ENCODE measurements around the gene COMMD6. TPM values are rescaled to one million over a fixed set of nuclear protein-coding genes. Genes with fewer than 3 reads are reported as not detected.

COMMD6 gene
- total RNA-seq, 1 experiment from 2014 or later, result 131 TPM

GRCh38 chr13:75508002-75508548 lies 29.6 kb downstream of the COMMD6 start:
- no peak overlapping the region for H2BK20ac ChIP-seq (ENCODE audit: low read depth, low read length, poor library complexity, severe bottlenecking)
- no peaks in the 10 kb centered on the region for H3K4me1 Mint-ChIP-seq
- no peak overlapping the region for H3K56ac ChIP-seq (ENCODE audit: insufficient read length, low read depth, low read length)
- H2BK5ac ChIP-seq (ENCODE audit: insufficient read length, low read length), result no peak overlapping the region
- H3K14ac ChIP-seq (ENCODE audit: insufficient read depth, low read length), result no peak overlapping the region
- no peak overlapping the region for H2BK120ac ChIP-seq (ENCODE audit: low read depth, low read length, poor library complexity, severe bottlenecking)
- H3K23ac ChIP-seq (ENCODE audit: insufficient read length, low read depth, low read length), result no peak overlapping the region
- no peak overlapping the region for H2AFZ ChIP-seq (ENCODE audit: low read length)
- H3K23me2 ChIP-seq (ENCODE audit: insufficient read length, low read depth, low read length, poor library complexity, severe bottlenecking), result no peaks in the 10 kb centered on the region
- H3K4me3 Mint-ChIP-seq, result no peak overlapping the region
- H3K27ac Mint-ChIP-seq, result no peak overlapping the region
- H3T11ph ChIP-seq (ENCODE audit: low read length), result no peak overlapping the region
- DNase-seq, result no peak
- H3K79me2 ChIP-seq (ENCODE audit: insufficient read depth, low read length), result no peaks in the 10 kb centered on the region
- H3K27ac ChIP-seq (ENCODE audit: insufficient read length, low read depth, low read length), result no peak overlapping the region
- no peaks in the 10 kb centered on the region for H3K9me3 ChIP-seq (ENCODE audit: control insufficient read depth, low read depth, low read length)
- no CpG with 5 or more reads among the region's 6 CpGs for WGBS (ENCODE audit: extremely low coverage, insufficient read length, low lambda C conversion rate)
- no peak overlapping the region for H4K5ac ChIP-seq (ENCODE audit: insufficient read length, low read depth, low read length)
- no peak overlapping the region for H2BK15ac ChIP-seq (ENCODE audit: low read depth, low read length)
- no peaks in the 10 kb centered on the region for H3K4me1 ChIP-seq (ENCODE audit: insufficient read depth, low read length)
- H2BK12ac ChIP-seq (ENCODE audit: insufficient read length, low read depth, low read length), result no peak overlapping the region
- H3K4me2 ChIP-seq (ENCODE audit: insufficient read depth, insufficient read length, low read length), result no peak overlapping the region
- no peak for TF ChIP-seq CTCF (conservative IDR thresholded peaks at IDR 0.05)
- no peak overlapping the region for H3K18ac ChIP-seq (ENCODE audit: insufficient read length, low read depth, low read length)
- H3K27me3 Mint-ChIP-seq (ENCODE audit: low read depth), result no peaks in the 10 kb centered on the region
- no peak overlapping the region for H3K4ac ChIP-seq (ENCODE audit: low read depth, low read length)
- H3K79me1 ChIP-seq (ENCODE audit: insufficient read depth, low read depth, low read length, poor library complexity, severe bottlenecking), result no peaks in the 10 kb centered on the region
- H4K8ac ChIP-seq (replicated peaks; ENCODE audit: insufficient read length, low read depth, low read length), result no peak overlapping the region
- H2AK5ac ChIP-seq (ENCODE audit: insufficient read length, low read length), result no peak overlapping the region
- H3K9ac ChIP-seq (ENCODE audit: extremely low read depth, insufficient read length, low read length), result no peak overlapping the region
- H4K91ac ChIP-seq (ENCODE audit: insufficient read length, low read depth, low read length), result no peak overlapping the region
- H3K9me3 Mint-ChIP-seq, result no peaks in the 10 kb centered on the region
- no peaks in the 10 kb centered on the region for H4K20me1 ChIP-seq (ENCODE audit: control insufficient read depth, insufficient read depth, insufficient read length)
- H3K36me3 Mint-ChIP-seq (ENCODE audit: insufficient read depth in 1 of 3, low read depth in 3 of 3), result no peaks in the 10 kb centered on the region
- H3K27me3 ChIP-seq (ENCODE audit: insufficient read depth, low read length), result no peaks in the 10 kb centered on the region

Measured in H9 (cell line).